Amygdala (tissue), 56 donors: ENCODE results near the gene TPGS2.

ENCODE experiments used
- DNase-seq, 56 donors: peaks; one replicate each; lab custom pipeline; 2025; lab: John Stamatoyannopoulos, UW

Gene TPGS2

GRCh38 chr18:36745219-36745975, 83.4 kb downstream of the TPGS2 start:
- DNase-seq = no peak

GRCh38 chr18:36744261-36744876, 84.4 kb downstream of the TPGS2 start:
- DNase-seq = no peak
